NCI-H82 treated with DMSO at 0.1 percent for 48 hours (cell line): ENCODE results near the gene UCKL1.
A peak's percentile ranks its signal among the peaks of the same experiment; 100 is the strongest.

Experiments
- DNase-seq: peaks from one replicate; lab custom pipeline; 2025; ENCODE audit not compliant: unreplicated experiment; lab: John Stamatoyannopoulos, UW

The UCKL1 gene

DNA sequence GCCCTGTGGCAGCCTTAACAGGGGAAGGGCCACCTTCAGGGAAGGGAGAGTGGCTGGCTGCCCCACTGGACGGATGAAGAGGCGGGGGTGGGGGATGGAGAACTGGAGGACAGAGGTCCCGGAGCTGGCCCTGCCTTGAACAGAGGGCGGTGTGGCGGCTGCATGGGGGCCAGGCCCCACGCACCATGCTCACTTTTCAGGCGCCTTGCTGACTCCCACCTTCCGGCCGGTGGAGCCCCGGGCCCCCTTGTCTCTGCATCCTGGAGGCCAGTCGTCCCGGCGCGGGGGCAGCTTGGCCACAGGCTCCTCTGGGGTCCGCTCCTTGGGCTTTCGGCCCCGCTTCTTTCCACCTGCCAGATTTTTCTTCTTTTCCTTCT, 3.5 kb upstream of the UCKL1 start:
- no peak for DNase-seq

GRCh38 chr20:63958964-63959698, 2.9 kb upstream of the UCKL1 start:
- DNase-seq, result no peak

DNA sequence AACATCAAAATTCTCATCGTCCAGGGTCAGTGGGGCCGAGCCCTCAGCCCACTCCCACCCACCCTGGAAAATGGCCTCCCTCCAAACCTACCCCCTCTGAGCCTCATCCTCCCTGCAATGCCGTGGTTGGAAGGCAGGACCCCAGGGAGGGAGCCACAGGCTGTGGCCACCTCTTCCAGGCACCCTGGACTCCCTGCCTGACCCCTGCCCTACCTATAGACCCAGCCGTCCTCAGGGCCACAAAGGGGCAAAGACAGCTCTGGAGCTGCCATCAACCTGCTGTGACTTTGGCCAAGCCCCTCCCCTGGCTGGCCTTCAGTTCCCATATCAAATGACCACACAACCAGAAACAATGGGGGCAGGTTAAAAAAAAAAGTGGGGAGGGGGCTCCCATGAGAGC, 2.3 kb upstream of the UCKL1 start:
- no peak for DNase-seq

GRCh38 chr20:63957690-63958441, 1.6 kb upstream of the UCKL1 start:
- DNase-seq, result no peak

- peak; percentile 63 for DNase-seq
Measured at GRCh38 chr20:63957004-63957689, 931 bp upstream of the UCKL1 start.

GRCh38 chr20:63956664-63957003, 418 bp upstream of the UCKL1 start:
- DNase-seq, result no peak

DNA sequence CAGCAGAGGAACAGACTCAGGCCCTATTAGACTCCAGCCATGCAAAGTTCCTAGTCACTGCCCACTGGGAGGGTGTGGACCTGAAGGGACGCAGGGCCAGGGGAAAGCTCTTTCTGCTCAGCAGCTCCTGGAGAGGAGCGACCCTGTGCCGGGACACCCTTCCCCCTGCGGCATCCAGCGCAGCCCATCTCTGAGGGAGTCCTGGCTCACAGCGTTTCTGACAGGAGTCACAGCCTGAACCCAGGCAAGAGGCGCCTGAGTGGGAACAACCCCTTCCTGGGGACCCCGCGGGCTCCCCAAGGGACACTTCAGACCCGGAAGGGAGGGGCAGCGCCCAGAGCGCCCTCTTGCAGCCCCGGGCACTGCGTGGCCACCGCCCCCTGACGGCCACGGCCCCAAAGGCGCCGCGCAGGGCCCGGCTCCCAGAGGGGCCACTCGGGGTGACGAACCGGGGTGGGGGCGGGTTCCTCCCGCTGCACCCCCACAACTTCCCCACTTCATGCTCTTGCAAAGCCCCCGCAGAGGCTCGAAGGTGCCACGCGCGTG, 862 bp downstream of the UCKL1 start:
- no peak for DNase-seq

- DNase-seq, result no peak
Measured at GRCh38 chr20:63953764-63954429, 2.3 kb downstream of the UCKL1 start.

DNA sequence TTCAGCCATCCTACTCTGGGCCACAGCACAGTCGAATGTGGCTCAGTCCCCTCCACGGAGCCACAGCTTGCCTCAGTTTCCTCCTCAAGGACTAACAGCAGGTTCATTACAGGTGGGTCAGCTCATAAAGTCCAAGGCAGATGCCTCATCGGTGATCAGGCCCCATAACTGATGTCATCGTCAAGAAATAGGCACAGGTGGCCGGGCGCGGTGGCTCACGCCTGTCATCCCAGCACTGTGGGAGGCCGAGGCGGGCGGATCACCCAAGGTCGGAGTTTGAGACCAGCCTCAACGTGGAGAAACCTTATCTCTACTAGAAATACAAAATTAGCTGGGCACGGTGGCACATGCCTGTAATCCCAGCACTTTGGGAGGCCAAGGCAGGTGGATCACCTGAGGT, 3.4 kb downstream of the UCKL1 start:
- DNase-seq, result no peak

- DNase-seq, result no peak
Measured at GRCh38 chr20:63952210-63952535, 4.0 kb downstream of the UCKL1 start.

- DNase-seq, result no peak
Measured at GRCh38 chr20:63951398-63952209, 4.6 kb downstream of the UCKL1 start.

DNA sequence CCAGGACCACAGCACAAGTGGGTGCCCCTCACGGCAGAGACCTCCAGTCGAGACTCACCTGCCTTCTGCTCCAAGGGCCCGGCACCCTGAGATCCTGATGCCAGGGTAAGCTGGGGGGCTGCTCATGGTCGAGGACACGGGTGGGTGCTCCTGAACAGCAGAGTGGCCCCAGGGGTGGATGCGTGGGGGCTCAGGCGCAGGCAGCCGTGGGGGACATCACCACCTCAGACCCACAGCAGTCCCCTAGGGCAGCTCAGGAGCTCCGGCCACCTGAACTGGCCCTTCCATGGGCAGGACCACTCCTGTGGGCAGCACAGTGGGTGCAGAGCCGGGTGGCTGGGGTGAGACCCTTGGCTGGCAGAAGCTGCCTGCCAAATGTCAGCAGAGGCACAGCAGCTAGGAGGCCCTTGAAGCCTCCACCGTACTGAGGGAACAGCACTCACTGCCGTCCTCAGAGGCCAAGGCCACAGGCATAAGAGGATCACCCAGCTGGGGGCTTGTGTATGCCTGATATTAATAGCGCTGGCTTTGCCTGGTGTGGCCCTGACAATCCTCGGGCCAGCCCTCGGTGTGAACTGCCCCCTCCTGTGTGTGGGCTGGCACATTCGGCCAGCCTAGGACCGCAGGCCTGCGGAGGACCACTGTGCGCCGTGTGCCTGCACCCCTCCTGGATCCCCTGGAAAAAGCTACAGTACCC, 5.4 kb downstream of the UCKL1 start:
- DNase-seq, result no peak

DNA sequence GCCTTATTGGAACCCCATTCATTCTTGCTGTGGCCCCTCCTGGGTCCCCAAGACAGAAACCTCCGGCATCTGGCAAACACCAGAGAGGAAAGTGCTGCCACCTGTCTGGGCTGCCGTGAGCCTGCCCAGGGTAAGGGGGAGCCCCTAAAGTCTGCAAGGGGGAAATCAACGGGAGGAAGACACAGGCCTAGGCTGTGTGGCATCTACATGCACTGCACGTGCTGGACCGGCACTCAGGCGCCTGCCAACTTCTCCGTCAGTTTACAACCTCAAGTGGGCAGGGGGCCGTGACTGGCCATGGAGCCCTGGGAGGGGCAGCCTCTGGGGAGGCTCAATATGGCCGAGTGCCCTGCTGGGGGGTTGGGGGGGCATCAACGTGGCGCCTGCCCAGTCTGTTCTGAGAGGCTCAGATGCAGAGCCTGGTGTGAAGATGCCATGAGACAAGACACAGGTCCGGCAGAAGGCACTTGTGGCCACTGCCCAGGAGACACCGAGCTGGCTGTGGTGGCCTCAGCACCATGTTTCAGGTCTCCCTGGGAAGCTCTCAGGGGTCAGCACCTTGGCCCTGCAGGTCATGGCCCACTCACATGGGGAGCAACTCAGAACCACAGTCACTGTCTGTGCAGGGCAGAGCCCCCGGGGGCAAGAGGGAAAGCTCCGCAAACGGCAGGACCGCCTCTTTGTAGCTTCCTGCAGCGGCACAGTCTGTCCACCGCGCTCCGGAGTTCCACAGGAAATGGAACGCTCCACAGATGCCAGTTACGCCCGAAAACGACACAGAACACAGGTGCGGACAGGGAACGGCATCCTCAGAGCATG, 8.4 kb downstream of the UCKL1 start:
- DNase-seq, result no peak

- no peak for DNase-seq
Measured at GRCh38 chr20:63946986-63947637, 9.1 kb downstream of the UCKL1 start.

DNA sequence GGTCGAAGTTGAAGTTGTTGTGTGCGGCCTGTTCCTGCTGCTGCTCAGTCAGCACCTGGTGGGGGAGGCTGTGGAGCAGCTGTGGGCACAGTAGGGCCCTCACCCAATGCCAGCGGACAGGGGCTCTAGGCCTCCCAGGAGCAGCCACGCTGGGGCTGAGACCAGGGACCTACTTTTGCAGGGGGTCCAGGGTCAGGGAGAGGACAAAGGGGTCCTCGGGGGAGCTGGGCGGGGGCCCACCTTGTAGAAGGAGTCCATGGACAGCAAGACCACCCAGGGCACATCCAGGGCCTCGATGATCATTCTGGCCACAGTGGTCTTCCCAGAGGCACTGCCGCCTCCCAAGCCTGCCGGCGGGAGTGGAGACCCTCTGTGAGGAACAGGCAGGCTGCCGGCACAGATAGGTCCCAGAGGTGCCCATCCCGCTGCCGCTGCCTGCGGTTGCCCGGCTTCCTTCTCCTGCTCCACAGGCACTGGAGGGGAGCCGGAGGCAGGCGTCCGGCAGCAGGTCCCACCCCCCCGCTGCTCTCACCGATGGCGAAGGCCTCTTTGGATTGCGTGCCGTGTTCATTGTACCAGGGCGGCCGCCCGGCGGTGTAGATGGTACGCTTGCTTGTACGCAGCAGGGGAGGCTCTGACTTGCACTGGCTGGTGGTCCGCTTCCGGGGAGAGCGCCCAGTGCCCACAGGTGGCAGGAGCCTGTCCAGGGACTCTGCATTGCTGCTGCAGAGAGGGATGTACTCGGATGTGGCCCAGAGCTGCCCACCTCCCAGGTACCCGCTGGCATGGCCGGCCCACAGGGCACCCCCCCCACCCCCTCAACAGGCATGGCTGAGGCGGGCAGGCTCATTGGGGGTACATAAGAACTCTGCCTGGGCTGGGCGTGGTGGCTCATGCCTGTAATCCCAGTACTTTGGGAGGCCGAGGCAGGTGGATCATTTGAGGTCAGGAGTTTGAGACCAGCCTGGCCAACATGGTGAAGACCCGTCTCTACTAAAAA, 10.0 kb downstream of the UCKL1 start:
- no peak for DNase-seq

- no peak for DNase-seq
Measured at GRCh38 chr20:63945031-63945658, 11.1 kb downstream of the UCKL1 start.
